SK-N-SH (cell line): Measurements from ENCODE around the gene AANAT.

ENCODE experiments used
- CHD2 ChIP-seq: fragments of 150-350 bp; IDR thresholded peaks from 2 replicates; pipeline ENCODE4 v1.6.1; 2018; ENCODE audit warnings: low read length; ENCODE audit not compliant: partially characterized antibody
- EZH2phosphoT487 ChIP-seq: fragments of 200-600 bp; sonication (generic); IDR thresholded peaks from 2 replicates; pipeline ENCODE4 v1.6.1; 2017; ENCODE audit warnings: low read depth, mixed run types, mild to moderate bottlenecking, antibody characterized with exemption, moderate library complexity, borderline replicate concordance
- GABPA ChIP-seq: IDR thresholded peaks from 2 replicates; pipeline ENCODE4 v1.4.0; 2012; ENCODE audit warnings: low read depth, mild to moderate bottlenecking
- RFX5 ChIP-seq: IDR thresholded peaks from 2 replicates; pipeline ENCODE4 v1.6.1; 2012; ENCODE audit warnings: mild to moderate bottlenecking, improper control_type of control experiment, low read length
- TF ChIP-seq, protein P1 (sequence below): fragments of 150-350 bp; IDR thresholded peaks from 2 replicates; pipeline ENCODE4 v1.6.1; 2017; ENCODE audit warnings: antibody characterized with exemption, low read length, low read depth, borderline replicate concordance
- TF ChIP-seq, protein P2 (sequence below): fragments of 200-600 bp; sonication (generic); IDR thresholded peaks from 2 replicates; pipeline ENCODE4 v1.6.1; 2017; ENCODE audit warnings: antibody characterized with exemption, mild to moderate bottlenecking, moderate library complexity

DNA sequence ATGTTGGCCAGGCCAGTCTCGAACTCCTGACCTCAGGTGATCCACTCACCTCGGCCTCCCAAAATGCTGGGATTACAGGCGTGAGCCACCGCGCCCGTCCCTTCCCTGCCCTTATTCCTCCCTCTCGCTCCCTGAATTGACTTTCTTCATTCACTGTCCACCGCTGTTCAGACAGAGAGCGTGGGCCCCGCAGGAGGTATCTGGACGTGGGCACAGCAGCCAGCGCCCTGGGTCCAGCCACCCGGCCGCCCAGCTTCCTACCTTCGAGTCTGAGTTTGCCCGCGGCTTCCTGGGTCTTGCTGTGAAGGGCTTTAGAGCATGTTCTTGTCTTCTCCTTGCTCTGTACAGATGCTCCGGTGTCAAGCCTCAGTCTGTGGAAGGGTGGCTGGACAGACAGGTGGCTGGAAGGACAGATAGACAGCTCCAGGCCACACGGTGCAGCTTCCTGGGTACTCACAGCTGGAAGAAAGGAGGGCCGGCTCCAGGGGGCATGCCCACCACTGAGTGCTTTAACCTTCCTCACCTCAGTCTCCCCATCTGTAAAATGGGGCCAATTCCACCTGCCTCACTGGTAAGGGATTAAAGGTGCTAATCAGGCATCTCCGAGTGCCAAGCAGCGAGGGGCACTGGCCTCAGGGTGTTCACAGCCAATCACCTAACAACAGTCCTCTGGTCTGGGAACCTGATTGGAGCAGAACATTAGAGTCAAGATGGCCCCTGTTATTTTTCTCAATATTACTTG, 20.2 kb downstream of the AANAT start:
- TF ChIP-seq CHD2 (no peak), GABPA (no peak), EZH2phosphoT487 (no peak), RFX5 (no peak)
- TF ChIP-seq, protein P1, sequence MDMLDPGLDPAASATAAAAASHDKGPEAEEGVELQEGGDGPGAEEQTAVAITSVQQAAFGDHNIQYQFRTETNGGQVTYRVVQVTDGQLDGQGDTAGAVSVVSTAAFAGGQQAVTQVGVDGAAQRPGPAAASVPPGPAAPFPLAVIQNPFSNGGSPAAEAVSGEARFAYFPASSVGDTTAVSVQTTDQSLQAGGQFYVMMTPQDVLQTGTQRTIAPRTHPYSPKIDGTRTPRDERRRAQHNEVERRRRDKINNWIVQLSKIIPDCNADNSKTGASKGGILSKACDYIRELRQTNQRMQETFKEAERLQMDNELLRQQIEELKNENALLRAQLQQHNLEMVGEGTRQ, result no peak
- TF ChIP-seq, protein P2, sequence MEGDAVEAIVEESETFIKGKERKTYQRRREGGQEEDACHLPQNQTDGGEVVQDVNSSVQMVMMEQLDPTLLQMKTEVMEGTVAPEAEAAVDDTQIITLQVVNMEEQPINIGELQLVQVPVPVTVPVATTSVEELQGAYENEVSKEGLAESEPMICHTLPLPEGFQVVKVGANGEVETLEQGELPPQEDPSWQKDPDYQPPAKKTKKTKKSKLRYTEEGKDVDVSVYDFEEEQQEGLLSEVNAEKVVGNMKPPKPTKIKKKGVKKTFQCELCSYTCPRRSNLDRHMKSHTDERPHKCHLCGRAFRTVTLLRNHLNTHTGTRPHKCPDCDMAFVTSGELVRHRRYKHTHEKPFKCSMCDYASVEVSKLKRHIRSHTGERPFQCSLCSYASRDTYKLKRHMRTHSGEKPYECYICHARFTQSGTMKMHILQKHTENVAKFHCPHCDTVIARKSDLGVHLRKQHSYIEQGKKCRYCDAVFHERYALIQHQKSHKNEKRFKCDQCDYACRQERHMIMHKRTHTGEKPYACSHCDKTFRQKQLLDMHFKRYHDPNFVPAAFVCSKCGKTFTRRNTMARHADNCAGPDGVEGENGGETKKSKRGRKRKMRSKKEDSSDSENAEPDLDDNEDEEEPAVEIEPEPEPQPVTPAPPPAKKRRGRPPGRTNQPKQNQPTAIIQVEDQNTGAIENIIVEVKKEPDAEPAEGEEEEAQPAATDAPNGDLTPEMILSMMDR, result no peak
